Smooth muscle cell (in vitro differentiated cells): ENCODE measurements around the gene TBX6. TPM values are rescaled to one million over a fixed set of nuclear protein-coding genes. Genes with fewer than 3 reads are reported as not detected.

Experiments
- DNase-seq: peaks from one replicate; lab custom pipeline; 2025; ENCODE audit not compliant: unreplicated experiment; lab: John Stamatoyannopoulos, UW
- H2AFZ ChIP-seq: fragments of 200-600 bp; sonication (generic); 2 replicates; pipeline ENCODE4 v1.6.0; 2016; ENCODE audit warnings: antibody characterized with exemption, low read depth, mild to moderate bottlenecking
- H3F3A ChIP-seq: fragments of 200-600 bp; sonication (generic); 2 replicates; pipeline ENCODE4 v1.6.0; 2017; ENCODE audit warnings: antibody characterized with exemption, low read depth
- H3K27ac ChIP-seq: fragments of 200-600 bp; sonication (generic); 2 replicates; pipeline ENCODE4 v1.5.1; 2016; ENCODE audit warnings: low read depth, mild to moderate bottlenecking
- H3K27me3 ChIP-seq: fragments of 200-600 bp; sonication (generic); 2 replicates; pipeline ENCODE4 v1.6.1; 2016; ENCODE audit warnings: low read depth, mild to moderate bottlenecking
- H3K36me3 ChIP-seq: fragments of 200-600 bp; sonication (generic); 2 replicates; pipeline ENCODE4 v1.5.1; 2016; ENCODE audit warnings: low read depth
- H3K4me1 ChIP-seq: fragments of 200-600 bp; sonication (generic); 2 replicates; pipeline ENCODE4 v1.5.1; 2016; ENCODE audit warnings: low read depth
- H3K4me2 ChIP-seq: fragments of 200-600 bp; sonication (generic); 2 replicates; pipeline ENCODE4 v1.6.0; 2016; ENCODE audit warnings: mild to moderate bottlenecking
- H3K4me3 ChIP-seq: fragments of 200-600 bp; sonication (generic); 2 replicates; pipeline ENCODE4 v1.5.1; 2016; ENCODE audit warnings: mild to moderate bottlenecking
- H3K79me2 ChIP-seq: fragments of 200-600 bp; sonication (generic); 2 replicates; pipeline ENCODE4 v1.6.0; 2016; ENCODE audit warnings: low read depth, mild to moderate bottlenecking
- H3K9ac ChIP-seq: fragments of 200-600 bp; sonication (generic); 2 replicates; pipeline ENCODE4 v1.6.0; 2016; ENCODE audit warnings: low read depth
- H3K9me3 ChIP-seq: fragments of 200-600 bp; sonication (generic); replicated peaks from 2 replicates; pipeline ENCODE4 v1.5.1; 2016; ENCODE audit warnings: low read depth
- H4K20me1 ChIP-seq: fragments of 200-600 bp; sonication (generic); 2 replicates; pipeline ENCODE4 v1.6.0; 2016; ENCODE audit warnings: low read depth
- WGBS: methylation state at CpG from one replicate; pipeline ENCODE4 v1.1.7; 2016; ENCODE audit warnings: low lambda C conversion rate; 5-methylcytosine and 5-hydroxymethylcytosine counted together
- polyA plus RNA-seq: library from polyadenylated mRNA; unstranded; fragments of >200 nt; fragmentation: Nextera tagmentation; extraction: Ambion mirVana; gene quantifications from 2 replicates; pipeline ENCODE4 v1.2.1, GENCODE V29; 2016
- total RNA-seq: library from RNA; depleted of rRNA; stranded (reverse); fragments of >200 nt; gene quantifications from 2 replicates; pipeline ENCODE4 v1.2.3, GENCODE V29; 2014
- TF ChIP-seq, protein P1 (sequence below): fragments of 200-600 bp; sonication (generic); IDR thresholded peaks from 2 replicates; pipeline ENCODE4 v1.5.1; 2017; ENCODE audit warnings: borderline replicate concordance, mild to moderate bottlenecking, antibody characterized with exemption; ENCODE audit not compliant: insufficient read depth, poor library complexity, severe bottlenecking

Gene TBX6
- total and polyA plus RNA-seq, 2 experiments from 2014 or later: 0.13 to 1.6 TPM

DNA sequence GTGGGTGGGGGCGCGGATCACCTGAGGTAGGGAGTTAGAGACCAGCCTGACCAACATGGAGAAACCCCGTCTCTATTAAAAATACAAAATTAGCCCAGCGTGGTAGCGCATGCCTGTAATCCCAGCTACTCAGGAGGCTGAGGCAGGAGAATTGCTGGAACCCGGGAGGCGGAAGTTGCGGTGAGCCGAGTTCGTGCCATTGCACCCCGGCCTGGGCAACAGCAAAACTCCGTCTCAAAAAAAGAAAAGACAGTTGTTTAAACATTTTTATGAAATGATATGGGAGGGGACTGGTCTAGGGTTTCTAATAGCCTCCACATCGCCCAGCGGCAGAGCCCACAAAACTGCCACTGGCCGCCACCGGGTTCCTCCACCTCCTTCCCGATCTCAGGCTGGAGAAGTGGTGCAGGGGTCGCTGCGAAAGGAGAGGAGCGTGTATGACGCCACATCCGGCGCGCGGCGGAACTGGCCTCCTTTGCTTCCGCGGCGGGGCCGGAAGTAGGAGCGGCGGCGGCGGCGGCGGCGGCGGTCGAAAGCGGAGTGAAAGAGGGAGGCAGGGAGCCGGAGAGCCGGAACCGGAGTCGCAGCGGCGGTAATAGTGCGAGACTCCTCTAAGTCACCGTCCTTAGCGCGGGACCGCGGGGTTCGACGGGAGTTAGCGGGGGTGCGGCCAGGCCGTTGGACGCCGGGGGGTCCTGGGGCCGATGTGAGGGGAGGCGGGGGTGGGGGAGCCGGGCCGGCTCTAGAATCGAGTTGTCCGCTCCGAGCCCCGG, 16.0 kb downstream of the TBX6 start, which contains the start of gene PPP4C:
Gene PPP4C (plus strand): TSS at position 492 of the 773 bp plus-strand sequence. CDS start 384 bp downstream, outside the sequence.
- Histone ChIP-seq H3K9ac (peak within 1 kb of the TSS; percentile 97), H3K4me2 (peak within 1 kb of the TSS; percentile 98), H4K20me1 (peaks cover 51% of the 10 kb centered on the region), H3K9me3 (no peaks in the 10 kb centered on the region), H2AFZ (no peak within 1 kb of the TSS), H3K4me1 (peaks cover 11% of the 10 kb centered on the region), H3K79me2 (peaks cover 56% of the 10 kb centered on the region), H3F3A (peaks cover 27% of the 10 kb centered on the region), H3K36me3 (no peaks in the 10 kb centered on the region), H3K27me3 (no peaks in the 10 kb centered on the region), H3K27ac (peak within 1 kb of the TSS; percentile 75), H3K4me3 (peak within 1 kb of the TSS; percentile 83)
- TF ChIP-seq, protein P1, sequence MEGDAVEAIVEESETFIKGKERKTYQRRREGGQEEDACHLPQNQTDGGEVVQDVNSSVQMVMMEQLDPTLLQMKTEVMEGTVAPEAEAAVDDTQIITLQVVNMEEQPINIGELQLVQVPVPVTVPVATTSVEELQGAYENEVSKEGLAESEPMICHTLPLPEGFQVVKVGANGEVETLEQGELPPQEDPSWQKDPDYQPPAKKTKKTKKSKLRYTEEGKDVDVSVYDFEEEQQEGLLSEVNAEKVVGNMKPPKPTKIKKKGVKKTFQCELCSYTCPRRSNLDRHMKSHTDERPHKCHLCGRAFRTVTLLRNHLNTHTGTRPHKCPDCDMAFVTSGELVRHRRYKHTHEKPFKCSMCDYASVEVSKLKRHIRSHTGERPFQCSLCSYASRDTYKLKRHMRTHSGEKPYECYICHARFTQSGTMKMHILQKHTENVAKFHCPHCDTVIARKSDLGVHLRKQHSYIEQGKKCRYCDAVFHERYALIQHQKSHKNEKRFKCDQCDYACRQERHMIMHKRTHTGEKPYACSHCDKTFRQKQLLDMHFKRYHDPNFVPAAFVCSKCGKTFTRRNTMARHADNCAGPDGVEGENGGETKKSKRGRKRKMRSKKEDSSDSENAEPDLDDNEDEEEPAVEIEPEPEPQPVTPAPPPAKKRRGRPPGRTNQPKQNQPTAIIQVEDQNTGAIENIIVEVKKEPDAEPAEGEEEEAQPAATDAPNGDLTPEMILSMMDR: no peak
- DNase-seq: peak; percentile 58
- 4% methylated on average over 55 of the region's 67 CpGs for WGBS

DNA sequence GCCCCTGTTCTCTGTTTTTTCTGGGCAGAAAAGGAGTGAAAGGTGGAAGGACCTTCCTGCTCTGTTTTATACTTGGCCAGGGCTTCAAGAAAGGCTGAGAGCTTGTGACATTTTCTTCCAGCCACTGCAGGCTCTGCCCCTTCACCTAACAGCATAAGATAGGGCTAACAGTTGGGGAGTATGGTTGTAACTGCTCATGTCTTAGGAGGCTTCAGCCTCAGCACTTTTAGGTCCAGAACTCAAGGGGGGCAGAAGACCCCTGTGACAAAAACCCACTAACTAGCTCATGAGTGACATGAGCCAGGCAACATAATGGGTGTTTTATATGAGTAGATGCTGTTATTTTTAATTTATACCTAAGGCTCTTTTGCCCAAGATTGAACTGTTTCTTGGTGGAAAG, 21.2 kb downstream of the TBX6 start:
- no peak overlapping the region for H2AFZ ChIP-seq
- no peaks in the 10 kb centered on the region for H3K36me3 ChIP-seq
- peak overlapping the region; percentile 45 for H3K27ac ChIP-seq
- H3K9ac ChIP-seq: no peak overlapping the region
- H4K20me1 ChIP-seq: peaks cover 69% of the 10 kb centered on the region
- no peak overlapping the region for H3K4me3 ChIP-seq
- H3F3A ChIP-seq: peaks cover 61% of the 10 kb centered on the region
- H3K9me3 ChIP-seq: no peaks in the 10 kb centered on the region
- peaks cover 18% of the 10 kb centered on the region for H3K4me1 ChIP-seq
- H3K4me2 ChIP-seq: peak overlapping the region; percentile 98
- H3K79me2 ChIP-seq: peaks cover 64% of the 10 kb centered on the region
- no peak for DNase-seq
- TF ChIP-seq, protein P1: no peak
- no peaks in the 10 kb centered on the region for H3K27me3 ChIP-seq

GRCh38 chr16:30069611-30070462, 21.9 kb downstream of the TBX6 start:
- H3K79me2 ChIP-seq: peaks cover 64% of the 10 kb centered on the region
- no peak overlapping the region for H3K9ac ChIP-seq
- no peaks in the 10 kb centered on the region for H3K9me3 ChIP-seq
- TF ChIP-seq, protein P1: no peak
- H2AFZ ChIP-seq: no peak overlapping the region
- peaks cover 69% of the 10 kb centered on the region for H4K20me1 ChIP-seq
- peak overlapping the region; percentile 45 for H3K27ac ChIP-seq
- DNase-seq: no peak
- no peak overlapping the region for H3K4me3 ChIP-seq
- 96% methylated on average over 29 of the region's 31 CpGs for WGBS
- peaks cover 18% of the 10 kb centered on the region for H3K4me1 ChIP-seq
- H3F3A ChIP-seq: peaks cover 57% of the 10 kb centered on the region
- no peaks in the 10 kb centered on the region for H3K27me3 ChIP-seq
- H3K4me2 ChIP-seq: peak overlapping the region; percentile 98
- no peaks in the 10 kb centered on the region for H3K36me3 ChIP-seq
